Hepatocyte (in vitro differentiated cells): ENCODE measurements around the gene CORO6. TPM values are rescaled to one million over a fixed set of nuclear protein-coding genes. Genes with fewer than 3 reads are reported as not detected.

ENCODE experiments used
- DNase-seq: peaks from one replicate; pipeline ENCODE4 v3.0.0-alpha.2; 2016; ENCODE audit warnings: low spot score
- H2AFZ ChIP-seq: fragments of 200-600 bp; sonication (generic); 2 replicates; pipeline ENCODE4 v1.6.0; 2016; ENCODE audit warnings: antibody characterized with exemption, mild to moderate bottlenecking
- H3K27ac ChIP-seq: fragments of 200-600 bp; sonication (generic); 2 replicates; pipeline ENCODE4 v1.5.1; 2016; ENCODE audit warnings: mild to moderate bottlenecking
- H3K27me3 ChIP-seq: fragments of 200-600 bp; sonication (generic); 2 replicates; pipeline ENCODE4 v1.6.1; 2016
- H3K36me3 ChIP-seq: fragments of 200-600 bp; sonication (generic); replicated peaks from 2 replicates; pipeline ENCODE4 v1.5.1; 2016; ENCODE audit warnings: low read depth; ENCODE audit not compliant: insufficient read depth
- H3K4me1 ChIP-seq: fragments of 200-600 bp; sonication (generic); 2 replicates; pipeline ENCODE4 v1.5.1; 2016; ENCODE audit warnings: mild to moderate bottlenecking, moderate library complexity; ENCODE audit not compliant: insufficient read depth
- H3K4me2 ChIP-seq: fragments of 200-600 bp; sonication (generic); 2 replicates; pipeline ENCODE4 v1.6.0; 2016
- H3K4me3 ChIP-seq: fragments of 200-600 bp; sonication (generic); 2 replicates; pipeline ENCODE4 v1.5.1; 2016; ENCODE audit warnings: mild to moderate bottlenecking
- H3K79me2 ChIP-seq: fragments of 200-600 bp; sonication (generic); 2 replicates; pipeline ENCODE4 v1.6.0; 2017; ENCODE audit warnings: mild to moderate bottlenecking
- H3K9me2 ChIP-seq: fragments of 200-600 bp; sonication (generic); replicated peaks from 2 replicates; pipeline ENCODE4 v1.6.0; 2017; ENCODE audit warnings: mild to moderate bottlenecking; ENCODE audit not compliant: insufficient read depth
- H3K9me3 ChIP-seq: fragments of 200-600 bp; sonication (generic); 2 replicates; pipeline ENCODE4 v1.5.1; 2016; ENCODE audit warnings: low read depth, mild to moderate bottlenecking
- H4K20me1 ChIP-seq: fragments of 200-600 bp; sonication (generic); 2 replicates; pipeline ENCODE4 v1.6.0; 2016; ENCODE audit warnings: mild to moderate bottlenecking; ENCODE audit not compliant: insufficient read depth, poor library complexity, severe bottlenecking
- EZH2 ChIP-seq: fragments of 200-600 bp; sonication (generic); IDR thresholded peaks from 2 replicates; pipeline ENCODE4 v1.6.1; 2016; ENCODE audit warnings: antibody characterized with exemption, mild to moderate bottlenecking, borderline replicate concordance
- EZH2phosphoT487 ChIP-seq: fragments of 200-600 bp; sonication (generic); IDR thresholded peaks from one replicate; pipeline ENCODE4 v1.6.1; 2018; ENCODE audit warnings: antibody characterized with exemption, mild to moderate bottlenecking, low read depth, moderate library complexity; ENCODE audit not compliant: unreplicated experiment, severe bottlenecking
- WGBS: methylation state at CpG from one replicate; pipeline ENCODE4 v1.1.6; 2016; ENCODE audit warnings: low lambda C conversion rate; ENCODE audit errors: missing lambda C conversion rate; 5-methylcytosine and 5-hydroxymethylcytosine counted together
- polyA plus RNA-seq: library from polyadenylated mRNA; unstranded; fragments of >200 nt; fragmentation: Nextera tagmentation; extraction: Ambion mirVana; gene quantifications from 2 replicates; pipeline ENCODE4 v1.2.1, GENCODE V29; 2016
- total RNA-seq: library from RNA; depleted of rRNA; stranded (reverse); fragments of >200 nt; gene quantifications from 2 replicates; pipeline ENCODE4 v1.2.3, GENCODE V29; 2014
- TF ChIP-seq, protein P1 (sequence below): fragments of 200-600 bp; sonication (generic); IDR thresholded peaks from 2 replicates; pipeline ENCODE4 v1.5.1; 2016; ENCODE audit warnings: antibody characterized with exemption, mild to moderate bottlenecking; ENCODE audit not compliant: poor library complexity

CORO6 gene
- total and polyA plus RNA-seq, 2 experiments from 2014 or later = 0.83 to 1.9 TPM

DNA sequence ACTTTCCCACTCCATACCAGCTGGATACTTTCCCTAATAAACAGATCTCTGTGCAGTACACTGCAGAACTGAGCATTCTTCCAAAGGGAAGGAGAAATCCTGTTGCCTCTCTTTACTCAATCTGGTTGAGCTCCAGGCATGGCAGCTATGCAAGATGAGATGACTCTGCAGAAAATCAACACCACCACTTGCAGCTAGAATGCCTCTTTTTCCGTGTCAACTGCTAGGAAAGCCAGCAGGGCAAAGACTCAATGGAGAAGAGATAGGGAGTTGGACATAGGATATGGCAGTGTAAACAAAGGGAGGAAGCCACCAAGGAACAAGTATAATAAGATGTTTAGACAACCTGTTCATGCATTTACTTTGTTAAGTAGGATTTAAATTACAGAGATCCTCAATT is 40.4 kb upstream of the CORO6 start:
- 29% methylated on average over 1 of the region's 1 CpG for WGBS
- H3K4me2 ChIP-seq = no peak overlapping the region
- no peaks in the 10 kb centered on the region for H3K36me3 ChIP-seq

GRCh38 chr17:29661213-29661612 is 38.5 kb upstream of the CORO6 start:
- 61% methylated on average over 2 of the region's 2 CpGs for WGBS
- Histone ChIP-seq H3K4me1 (peaks cover 6% of the 10 kb centered on the region), H3K79me2 (no peaks in the 10 kb centered on the region), H3K4me3 (no peak overlapping the region), H3K36me3 (no peaks in the 10 kb centered on the region), H4K20me1 (no peaks in the 10 kb centered on the region), H3K9me2 (no peaks in the 10 kb centered on the region), H3K9me3 (no peaks in the 10 kb centered on the region), H3K27ac (no peak overlapping the region), H2AFZ (no peak overlapping the region), H3K27me3 (no peaks in the 10 kb centered on the region), H3K4me2 (no peak overlapping the region)
- TF ChIP-seq, protein P1, sequence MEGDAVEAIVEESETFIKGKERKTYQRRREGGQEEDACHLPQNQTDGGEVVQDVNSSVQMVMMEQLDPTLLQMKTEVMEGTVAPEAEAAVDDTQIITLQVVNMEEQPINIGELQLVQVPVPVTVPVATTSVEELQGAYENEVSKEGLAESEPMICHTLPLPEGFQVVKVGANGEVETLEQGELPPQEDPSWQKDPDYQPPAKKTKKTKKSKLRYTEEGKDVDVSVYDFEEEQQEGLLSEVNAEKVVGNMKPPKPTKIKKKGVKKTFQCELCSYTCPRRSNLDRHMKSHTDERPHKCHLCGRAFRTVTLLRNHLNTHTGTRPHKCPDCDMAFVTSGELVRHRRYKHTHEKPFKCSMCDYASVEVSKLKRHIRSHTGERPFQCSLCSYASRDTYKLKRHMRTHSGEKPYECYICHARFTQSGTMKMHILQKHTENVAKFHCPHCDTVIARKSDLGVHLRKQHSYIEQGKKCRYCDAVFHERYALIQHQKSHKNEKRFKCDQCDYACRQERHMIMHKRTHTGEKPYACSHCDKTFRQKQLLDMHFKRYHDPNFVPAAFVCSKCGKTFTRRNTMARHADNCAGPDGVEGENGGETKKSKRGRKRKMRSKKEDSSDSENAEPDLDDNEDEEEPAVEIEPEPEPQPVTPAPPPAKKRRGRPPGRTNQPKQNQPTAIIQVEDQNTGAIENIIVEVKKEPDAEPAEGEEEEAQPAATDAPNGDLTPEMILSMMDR = no peak
- TF ChIP-seq EZH2phosphoT487 = no peak
- TF ChIP-seq EZH2 = no peak
- DNase-seq = no peak

More for the DNA sequence above, 40.4 kb upstream of the CORO6 start:
- Histone ChIP-seq H3K4me1 (peaks cover 6% of the 10 kb centered on the region), H3K4me3 (no peak overlapping the region), H4K20me1 (no peaks in the 10 kb centered on the region), H3K27me3 (no peaks in the 10 kb centered on the region), H3K9me2 (no peaks in the 10 kb centered on the region), H2AFZ (no peak overlapping the region), H3K9me3 (no peaks in the 10 kb centered on the region), H3K27ac (peak overlapping the region; percentile 32), H3K79me2 (no peaks in the 10 kb centered on the region)
- TF ChIP-seq EZH2 (no peak), EZH2phosphoT487 (no peak)
- TF ChIP-seq, protein P1 = no peak
- DNase-seq = peak; percentile 33

DNA sequence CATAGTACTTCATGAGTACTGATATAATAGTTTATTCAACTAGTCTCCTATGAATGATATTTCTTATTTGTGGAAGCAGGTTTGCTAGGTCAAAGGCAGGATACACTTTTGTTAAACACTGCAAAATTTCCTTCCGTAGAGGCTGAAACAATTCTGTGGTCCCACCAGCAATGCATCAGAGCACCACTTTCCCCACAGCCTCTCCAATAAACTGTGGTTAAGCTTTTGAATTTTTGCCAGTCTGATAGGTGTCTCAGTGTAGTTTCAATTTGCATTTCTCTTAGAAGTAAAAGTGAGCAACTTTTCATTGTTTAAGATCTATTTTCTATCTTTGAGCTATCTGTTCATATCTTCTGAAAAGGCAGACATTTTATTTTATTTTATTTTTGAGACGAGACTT is 36.4 kb upstream of the CORO6 start:
- H2AFZ ChIP-seq = no peak overlapping the region
- H3K9me2 ChIP-seq = no peaks in the 10 kb centered on the region
- DNase-seq = no peak
- 85% methylated on average over 2 of the region's 2 CpGs for WGBS
- no peaks in the 10 kb centered on the region for H3K36me3 ChIP-seq
- H3K4me1 ChIP-seq = no peaks in the 10 kb centered on the region
- no peaks in the 10 kb centered on the region for H4K20me1 ChIP-seq
- no peaks in the 10 kb centered on the region for H3K79me2 ChIP-seq
- H3K4me3 ChIP-seq = no peak overlapping the region
- H3K27ac ChIP-seq = no peak overlapping the region
- TF ChIP-seq EZH2phosphoT487 (no peak), EZH2 (no peak)
- TF ChIP-seq, protein P1 = no peak
- H3K27me3 ChIP-seq = no peaks in the 10 kb centered on the region
- H3K4me2 ChIP-seq = no peak overlapping the region
- H3K9me3 ChIP-seq = no peaks in the 10 kb centered on the region

DNA sequence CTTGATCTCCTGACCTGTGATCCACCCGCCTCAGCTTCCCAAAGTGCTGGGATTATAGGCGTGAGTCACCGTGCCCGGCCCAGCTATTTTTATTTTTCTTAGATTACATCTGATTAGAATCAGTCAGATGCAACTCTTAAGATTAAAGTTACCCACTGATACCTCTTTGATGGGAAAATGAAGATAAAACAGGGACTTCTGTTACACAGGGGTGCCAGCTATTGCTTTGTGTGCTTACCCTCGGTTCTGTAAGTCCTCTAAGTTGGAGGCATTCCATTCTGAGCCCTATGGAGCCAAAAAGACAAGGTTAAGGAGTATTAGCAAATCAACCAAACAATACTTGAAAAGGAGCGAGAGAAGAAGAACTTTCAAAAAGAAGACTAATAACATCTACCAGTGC is 32.6 kb upstream of the CORO6 start:
- H3K36me3 ChIP-seq = no peaks in the 10 kb centered on the region
- WGBS = 92% methylated on average over 6 of the region's 6 CpGs

More for the DNA sequence above, 32.6 kb upstream of the CORO6 start:
- Histone ChIP-seq H3K79me2 (no peaks in the 10 kb centered on the region), H3K9me2 (no peaks in the 10 kb centered on the region), H3K27ac (no peak overlapping the region), H3K4me3 (no peak overlapping the region), H3K4me1 (no peaks in the 10 kb centered on the region), H3K27me3 (no peaks in the 10 kb centered on the region), H3K4me2 (no peak overlapping the region), H3K9me3 (no peaks in the 10 kb centered on the region), H4K20me1 (no peaks in the 10 kb centered on the region), H2AFZ (no peak overlapping the region)
- TF ChIP-seq EZH2 = no peak
- TF ChIP-seq, protein P1 = no peak
- TF ChIP-seq EZH2phosphoT487 = no peak
- DNase-seq = no peak
